ENCODE results near the gene PODN.

GRCh38 chr1:53107090-53107489 lies 45.1 kb downstream of the PODN start:
- TF ChIP-seq CTCF (IDR thresholded peaks at IDR 0.05): no peak
- no peak for TF ChIP-seq POLR2A (IDR thresholded peaks at IDR 0.05)
- no peak for TF ChIP-seq EP300 (IDR thresholded peaks at IDR 0.05)

Data from tibial nerve (tissue), 4 donors.